HepG2 (cell line): Measurements from ENCODE around the gene RABL6. TPM values are rescaled to one million over a fixed set of nuclear protein-coding genes. Genes with fewer than 3 reads are reported as not detected.

Source experiments
- FOXA3 ChIP-seq: IDR thresholded peaks from 2 replicates; pipeline ENCODE4 v1.6.1; 2016; ENCODE audit warnings: missing genetic modification reagents, missing compliant biosample characterization
- KLF9 ChIP-seq: IDR thresholded peaks from 2 replicates; pipeline ENCODE4 v1.6.1; 2016; ENCODE audit warnings: low read depth
- NCOA5 ChIP-seq: sonication (generic); formaldehyde crosslinking; IDR thresholded peaks from 2 replicates; pipeline ENCODE4 v1.4.0; 2020; ENCODE audit warnings: missing genetic modification reagents
- NR2F6 ChIP-seq, 2 experiments: IDR thresholded peaks; 2 replicates each; pipeline ENCODE4 v1.6.1; 2016; ENCODE audit warnings: antibody characterized with exemption in 1 of 2, mild to moderate bottlenecking in 1 of 2
- PTBP1 ChIP-seq: fragments of 200-400 bp; formaldehyde crosslinking; IDR thresholded peaks from 2 replicates; pipeline ENCODE4 v1.6.1; 2018; ENCODE audit warnings: low read length, low read depth; ENCODE audit not compliant: poor library complexity, severe bottlenecking
- RARA ChIP-seq: IDR thresholded peaks from 2 replicates; pipeline ENCODE4 v1.6.1; 2016; ENCODE audit warnings: missing genetic modification reagents, missing compliant biosample characterization
- WIZ ChIP-seq: sonication (generic); formaldehyde crosslinking; IDR thresholded peaks from 2 replicates; pipeline ENCODE4 v1.5.1; 2020; ENCODE audit warnings: mild to moderate bottlenecking, missing genetic modification reagents
- ZNF225 ChIP-seq: sonication (generic); formaldehyde crosslinking; IDR thresholded peaks from 2 replicates; pipeline ENCODE4 v1.4.0; 2020; ENCODE audit warnings: mild to moderate bottlenecking, missing genetic modification reagents
- ZNF264 ChIP-seq: sonication (generic); formaldehyde crosslinking; IDR thresholded peaks from 2 replicates; pipeline ENCODE4 v1.4.0; 2020; ENCODE audit warnings: missing genetic modification reagents
- ZNF431 ChIP-seq: sonication (generic); formaldehyde crosslinking; IDR thresholded peaks from 2 replicates; pipeline ENCODE4 v1.9.0; 2022; ENCODE audit warnings: missing genetic modification reagents, low read depth, mild to moderate bottlenecking, borderline replicate concordance
- ZNF746 ChIP-seq: sonication (generic); formaldehyde crosslinking; IDR thresholded peaks from 2 replicates; pipeline ENCODE4 v1.8.0; 2022; ENCODE audit warnings: mild to moderate bottlenecking, missing genetic modification reagents
- ZNF761 ChIP-seq: sonication (generic); formaldehyde crosslinking; conservative IDR thresholded peaks from 2 replicates; pipeline ENCODE4 v1.4.0; 2020; ENCODE audit warnings: mild to moderate bottlenecking, missing genetic modification reagents
- ZSCAN22 ChIP-seq: sonication (generic); formaldehyde crosslinking; IDR thresholded peaks from 2 replicates; pipeline ENCODE4 v1.4.0; 2020; ENCODE audit warnings: mild to moderate bottlenecking, missing genetic modification reagents
- polyA plus RNA-seq, 8 experiments: library from polyadenylated mRNA; depleted of rRNA in 3 of 8; stranded (reverse) in 7 of 8; unstranded in 1 of 8; fragments of >200 nt; fragmentation: Illumina TruSeq in 4 of 8; extraction: Trizol in 4 of 8; gene quantifications; 2 replicates each; pipeline versions ENCODE4 v1.2.1 to v1.2.3, GENCODE V29; 2011 to 2016; ENCODE audit warnings: low read depth in 4 of 8, missing spikeins in 1 of 8, mixed read lengths in 1 of 8; ENCODE audit not compliant: insufficient read depth in 1 of 8
- total RNA-seq, 5 experiments: library from RNA; depleted of rRNA; stranded (reverse); fragments of >200 nt; fragmentation: Illumina TruSeq; extraction: Trizol; gene quantifications; 2 replicates each; pipeline ENCODE4 v1.2.3, GENCODE V29; 2016; ENCODE audit warnings: low read depth in 1 of 5
- TF ChIP-seq, protein P1 (sequence below): sonication (generic); formaldehyde crosslinking; IDR thresholded peaks from 2 replicates; pipeline ENCODE4 v1.4.0; 2020; ENCODE audit warnings: missing genetic modification reagents, borderline replicate concordance
- TF ChIP-seq, protein P2 (sequence below): sonication (generic); formaldehyde crosslinking; IDR thresholded peaks from 2 replicates; pipeline ENCODE4 v1.5.1; 2020; ENCODE audit warnings: missing genetic modification reagents, mild to moderate bottlenecking, borderline replicate concordance
- TF ChIP-seq, protein P3 (sequence below): IDR thresholded peaks from 2 replicates; pipeline ENCODE4 v1.6.1; 2016; ENCODE audit warnings: missing genetic modification reagents, missing compliant biosample characterization
- TF ChIP-seq, protein P4 (sequence below): sonication (generic); formaldehyde crosslinking; IDR thresholded peaks from 2 replicates; pipeline ENCODE4 v1.8.0; 2022; ENCODE audit warnings: mild to moderate bottlenecking, missing genetic modification reagents, moderate library complexity
- TF ChIP-seq, protein P5 (sequence below): sonication (generic); formaldehyde crosslinking; IDR thresholded peaks from 2 replicates; pipeline ENCODE4 v1.5.1; 2020; ENCODE audit warnings: mild to moderate bottlenecking, missing genetic modification reagents, moderate library complexity

RABL6 gene
- total and polyA plus RNA-seq, 2 of the 13 experiments (the other 11 are each of a cell fraction or from before 2014, with no cell fraction given): 81.5 to 125 TPM

DNA sequence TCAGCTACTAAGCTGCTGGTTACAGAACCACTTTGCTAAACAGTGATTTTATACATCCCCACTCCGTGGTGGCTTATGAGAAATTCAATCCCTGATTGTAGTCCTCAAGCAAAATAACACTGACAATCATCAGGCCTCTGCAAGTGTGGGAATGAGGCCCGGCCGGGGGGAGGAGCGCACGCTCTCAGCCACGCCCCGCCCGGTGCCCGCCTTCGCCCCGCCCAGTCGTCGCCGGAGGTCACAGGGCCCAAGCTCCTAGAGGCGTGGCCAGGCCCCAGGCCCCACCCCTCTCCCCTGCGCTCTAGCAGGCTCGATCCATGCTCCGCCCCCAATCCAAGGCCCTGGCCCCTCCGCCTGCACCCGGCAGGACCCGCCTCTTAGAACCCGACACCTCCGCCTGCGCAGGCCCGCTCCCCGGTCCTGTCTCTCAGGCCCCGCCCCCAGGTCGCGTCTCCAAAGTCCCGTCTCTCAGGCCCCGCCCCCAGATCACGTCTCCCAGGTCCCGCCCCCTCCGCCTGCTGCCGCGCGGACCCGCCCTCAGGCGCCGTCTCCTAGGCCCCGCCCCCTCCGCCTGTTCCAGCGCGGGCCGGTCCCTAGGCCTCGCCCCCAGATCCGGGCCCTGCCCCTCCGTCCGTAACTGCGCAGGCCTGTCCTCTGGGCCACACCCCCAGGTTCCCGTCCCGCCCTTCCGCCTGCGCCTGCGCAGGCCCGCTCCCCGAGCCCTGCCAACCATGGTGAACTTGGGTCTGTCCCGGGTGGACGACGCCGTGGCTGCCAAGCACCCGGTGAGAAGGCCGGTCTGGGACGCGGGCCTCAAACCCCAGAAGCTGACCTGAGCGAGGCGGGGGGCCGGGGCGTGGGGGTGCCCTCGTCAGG is 16.9 kb upstream of the RABL6 start, which contains the start of gene TMEM141 (continued):
- TF ChIP-seq, protein P1, sequence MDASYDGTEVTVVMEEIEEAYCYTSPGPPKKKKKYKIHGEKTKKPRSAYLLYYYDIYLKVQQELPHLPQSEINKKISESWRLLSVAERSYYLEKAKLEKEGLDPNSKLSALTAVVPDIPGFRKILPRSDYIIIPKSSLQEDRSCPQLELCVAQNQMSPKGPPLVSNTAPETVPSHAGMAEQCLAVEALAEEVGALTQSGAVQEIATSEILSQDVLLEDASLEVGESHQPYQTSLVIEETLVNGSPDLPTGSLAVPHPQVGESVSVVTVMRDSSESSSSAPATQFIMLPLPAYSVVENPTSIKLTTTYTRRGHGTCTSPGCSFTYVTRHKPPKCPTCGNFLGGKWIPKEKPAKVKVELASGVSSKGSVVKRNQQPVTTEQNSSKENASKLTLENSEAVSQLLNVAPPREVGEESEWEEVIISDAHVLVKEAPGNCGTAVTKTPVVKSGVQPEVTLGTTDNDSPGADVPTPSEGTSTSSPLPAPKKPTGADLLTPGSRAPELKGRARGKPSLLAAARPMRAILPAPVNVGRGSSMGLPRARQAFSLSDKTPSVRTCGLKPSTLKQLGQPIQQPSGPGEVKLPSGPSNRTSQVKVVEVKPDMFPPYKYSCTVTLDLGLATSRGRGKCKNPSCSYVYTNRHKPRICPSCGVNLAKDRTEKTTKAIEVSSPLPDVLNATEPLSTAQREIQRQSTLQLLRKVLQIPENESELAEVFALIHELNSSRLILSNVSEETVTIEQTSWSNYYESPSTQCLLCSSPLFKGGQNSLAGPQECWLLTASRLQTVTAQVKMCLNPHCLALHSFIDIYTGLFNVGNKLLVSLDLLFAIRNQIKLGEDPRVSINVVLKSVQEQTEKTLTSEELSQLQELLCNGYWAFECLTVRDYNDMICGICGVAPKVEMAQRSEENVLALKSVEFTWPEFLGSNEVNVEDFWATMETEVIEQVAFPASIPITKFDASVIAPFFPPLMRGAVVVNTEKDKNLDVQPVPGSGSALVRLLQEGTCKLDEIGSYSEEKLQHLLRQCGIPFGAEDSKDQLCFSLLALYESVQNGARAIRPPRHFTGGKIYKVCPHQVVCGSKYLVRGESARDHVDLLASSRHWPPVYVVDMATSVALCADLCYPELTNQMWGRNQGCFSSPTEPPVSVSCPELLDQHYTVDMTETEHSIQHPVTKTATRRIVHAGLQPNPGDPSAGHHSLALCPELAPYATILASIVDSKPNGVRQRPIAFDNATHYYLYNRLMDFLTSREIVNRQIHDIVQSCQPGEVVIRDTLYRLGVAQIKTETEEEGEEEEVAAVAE: 0 out of 2 replicates have a peak, but pooled peaks have one; percentile 34
- TF ChIP-seq ZNF264: peak; percentile 81; the same call in 1 of the 2 replicates
- no peak for TF ChIP-seq WIZ (CRISPR knock-in tag)
- no peak for TF ChIP-seq ZNF761 (CRISPR knock-in tag)
- TF ChIP-seq ZSCAN22: no peak
- TF ChIP-seq, protein P2, sequence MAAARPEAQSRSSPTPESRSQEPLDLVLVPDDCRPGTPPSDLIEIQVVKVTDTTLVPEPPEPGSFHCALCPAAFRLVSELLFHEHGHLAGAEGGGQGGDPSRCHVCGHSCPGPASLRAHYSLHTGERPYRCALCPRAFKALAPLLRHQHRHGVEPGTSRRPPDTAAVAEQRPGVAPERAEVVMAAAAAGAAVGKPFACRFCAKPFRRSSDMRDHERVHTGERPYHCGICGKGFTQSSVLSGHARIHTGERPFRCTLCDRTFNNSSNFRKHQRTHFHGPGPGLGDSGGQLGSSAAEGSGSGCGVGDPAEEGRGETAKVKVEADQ (CRISPR knock-in tag): peak; percentile 58; the same call in 1 of the 2 replicates
- peak; percentile 18; the same call in 1 of the 2 replicates for TF ChIP-seq FOXA3 (CRISPR knock-in tag)
- TF ChIP-seq PTBP1: no peak
- 0 out of 2 replicates have a peak, but pooled peaks have one; percentile 15 for TF ChIP-seq ZNF746 (CRISPR knock-in tag)
- no peak for TF ChIP-seq NR2F6 (IDR thresholded peaks at IDR 0.05)
- TF ChIP-seq NR2F6 (CRISPR knock-in tag; IDR thresholded peaks at IDR 0.05): peak; percentile 33; the same call in 1 of the 2 replicates
- TF ChIP-seq KLF9 (CRISPR knock-in tag): 0 out of 2 replicates have a peak, but pooled peaks have one; percentile 62
- TF ChIP-seq, protein P3, sequence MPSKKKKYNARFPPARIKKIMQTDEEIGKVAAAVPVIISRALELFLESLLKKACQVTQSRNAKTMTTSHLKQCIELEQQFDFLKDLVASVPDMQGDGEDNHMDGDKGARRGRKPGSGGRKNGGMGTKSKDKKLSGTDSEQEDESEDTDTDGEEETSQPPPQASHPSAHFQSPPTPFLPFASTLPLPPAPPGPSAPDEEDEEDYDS (CRISPR knock-in tag): peak; percentile 95
- TF ChIP-seq, protein P4, sequence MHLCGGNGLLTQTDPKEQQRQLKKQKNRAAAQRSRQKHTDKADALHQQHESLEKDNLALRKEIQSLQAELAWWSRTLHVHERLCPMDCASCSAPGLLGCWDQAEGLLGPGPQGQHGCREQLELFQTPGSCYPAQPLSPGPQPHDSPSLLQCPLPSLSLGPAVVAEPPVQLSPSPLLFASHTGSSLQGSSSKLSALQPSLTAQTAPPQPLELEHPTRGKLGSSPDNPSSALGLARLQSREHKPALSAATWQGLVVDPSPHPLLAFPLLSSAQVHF (CRISPR knock-in tag): no peak
- TF ChIP-seq ZNF225 (CRISPR knock-in tag): 0 out of 2 replicates have a peak, but pooled peaks have one; percentile 44
- TF ChIP-seq, protein P5, sequence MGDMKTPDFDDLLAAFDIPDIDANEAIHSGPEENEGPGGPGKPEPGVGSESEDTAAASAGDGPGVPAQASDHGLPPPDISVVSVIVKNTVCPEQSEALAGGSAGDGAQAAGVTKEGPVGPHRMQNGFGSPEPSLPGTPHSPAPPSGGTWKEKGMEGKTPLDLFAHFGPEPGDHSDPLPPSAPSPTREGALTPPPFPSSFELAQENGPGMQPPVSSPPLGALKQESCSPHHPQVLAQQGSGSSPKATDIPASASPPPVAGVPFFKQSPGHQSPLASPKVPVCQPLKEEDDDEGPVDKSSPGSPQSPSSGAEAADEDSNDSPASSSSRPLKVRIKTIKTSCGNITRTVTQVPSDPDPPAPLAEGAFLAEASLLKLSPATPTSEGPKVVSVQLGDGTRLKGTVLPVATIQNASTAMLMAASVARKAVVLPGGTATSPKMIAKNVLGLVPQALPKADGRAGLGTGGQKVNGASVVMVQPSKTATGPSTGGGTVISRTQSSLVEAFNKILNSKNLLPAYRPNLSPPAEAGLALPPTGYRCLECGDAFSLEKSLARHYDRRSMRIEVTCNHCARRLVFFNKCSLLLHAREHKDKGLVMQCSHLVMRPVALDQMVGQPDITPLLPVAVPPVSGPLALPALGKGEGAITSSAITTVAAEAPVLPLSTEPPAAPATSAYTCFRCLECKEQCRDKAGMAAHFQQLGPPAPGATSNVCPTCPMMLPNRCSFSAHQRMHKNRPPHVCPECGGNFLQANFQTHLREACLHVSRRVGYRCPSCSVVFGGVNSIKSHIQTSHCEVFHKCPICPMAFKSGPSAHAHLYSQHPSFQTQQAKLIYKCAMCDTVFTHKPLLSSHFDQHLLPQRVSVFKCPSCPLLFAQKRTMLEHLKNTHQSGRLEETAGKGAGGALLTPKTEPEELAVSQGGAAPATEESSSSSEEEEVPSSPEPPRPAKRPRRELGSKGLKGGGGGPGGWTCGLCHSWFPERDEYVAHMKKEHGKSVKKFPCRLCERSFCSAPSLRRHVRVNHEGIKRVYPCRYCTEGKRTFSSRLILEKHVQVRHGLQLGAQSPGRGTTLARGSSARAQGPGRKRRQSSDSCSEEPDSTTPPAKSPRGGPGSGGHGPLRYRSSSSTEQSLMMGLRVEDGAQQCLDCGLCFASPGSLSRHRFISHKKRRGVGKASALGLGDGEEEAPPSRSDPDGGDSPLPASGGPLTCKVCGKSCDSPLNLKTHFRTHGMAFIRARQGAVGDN (CRISPR knock-in tag): peak; percentile 91
- no peak for TF ChIP-seq NCOA5 (CRISPR knock-in tag)
- TF ChIP-seq ZNF431: no peak
- peak; percentile 12; the same call in 1 of the 2 replicates for TF ChIP-seq RARA (CRISPR knock-in tag)
